AG10803 (cell line): ENCODE results near the gene CD40LG.

Source experiments
- DNase-seq: peaks from one replicate; pipeline ENCODE4 v3.0.0; 2010; ENCODE audit warnings: low read depth
- H3K4me3 ChIP-seq: 2 replicates; pipeline ENCODE4 v1.5.1; 2011; ENCODE audit warnings: mild to moderate bottlenecking, low read length, control low read depth
- TF ChIP-seq, protein P1 (sequence below): conservative IDR thresholded peaks from 2 replicates; pipeline ENCODE4 v1.5.1; 2011; ENCODE audit warnings: mild to moderate bottlenecking, low read length, control low read depth, inconsistent platforms

CD40LG gene

DNA sequence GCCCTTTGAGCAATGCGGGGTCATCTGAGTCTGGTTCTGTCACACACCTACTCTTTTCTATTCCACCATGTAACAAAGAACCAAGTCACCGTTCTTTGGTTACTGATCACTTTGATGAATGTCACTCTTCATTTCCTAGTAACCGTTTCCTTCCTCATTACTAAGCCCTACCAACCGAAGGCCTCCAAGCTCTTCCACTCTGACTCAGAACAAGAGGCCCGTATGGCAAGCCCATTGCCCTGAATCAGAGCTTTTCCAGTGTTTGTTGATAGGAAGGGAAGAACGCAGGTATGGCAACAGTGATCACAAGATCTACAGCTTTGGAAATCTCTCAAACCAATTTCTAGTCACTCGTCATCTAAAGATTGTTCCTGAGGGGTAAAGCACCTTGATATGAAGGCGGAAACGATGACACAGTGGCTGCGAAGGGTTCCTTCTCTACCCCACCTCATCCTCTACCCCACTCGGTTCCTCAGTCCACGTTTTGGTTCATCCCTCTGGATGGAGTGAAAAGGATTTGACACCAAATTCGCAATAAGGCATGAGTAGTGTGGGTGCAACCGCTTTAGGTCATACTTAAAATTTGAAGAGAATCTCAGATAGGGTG, 28.0 kb upstream of the CD40LG start:
- TF ChIP-seq, protein P1, sequence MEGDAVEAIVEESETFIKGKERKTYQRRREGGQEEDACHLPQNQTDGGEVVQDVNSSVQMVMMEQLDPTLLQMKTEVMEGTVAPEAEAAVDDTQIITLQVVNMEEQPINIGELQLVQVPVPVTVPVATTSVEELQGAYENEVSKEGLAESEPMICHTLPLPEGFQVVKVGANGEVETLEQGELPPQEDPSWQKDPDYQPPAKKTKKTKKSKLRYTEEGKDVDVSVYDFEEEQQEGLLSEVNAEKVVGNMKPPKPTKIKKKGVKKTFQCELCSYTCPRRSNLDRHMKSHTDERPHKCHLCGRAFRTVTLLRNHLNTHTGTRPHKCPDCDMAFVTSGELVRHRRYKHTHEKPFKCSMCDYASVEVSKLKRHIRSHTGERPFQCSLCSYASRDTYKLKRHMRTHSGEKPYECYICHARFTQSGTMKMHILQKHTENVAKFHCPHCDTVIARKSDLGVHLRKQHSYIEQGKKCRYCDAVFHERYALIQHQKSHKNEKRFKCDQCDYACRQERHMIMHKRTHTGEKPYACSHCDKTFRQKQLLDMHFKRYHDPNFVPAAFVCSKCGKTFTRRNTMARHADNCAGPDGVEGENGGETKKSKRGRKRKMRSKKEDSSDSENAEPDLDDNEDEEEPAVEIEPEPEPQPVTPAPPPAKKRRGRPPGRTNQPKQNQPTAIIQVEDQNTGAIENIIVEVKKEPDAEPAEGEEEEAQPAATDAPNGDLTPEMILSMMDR, result no peak
- DNase-seq, result no peak
- H3K4me3 ChIP-seq, result no peak overlapping the region

DNA sequence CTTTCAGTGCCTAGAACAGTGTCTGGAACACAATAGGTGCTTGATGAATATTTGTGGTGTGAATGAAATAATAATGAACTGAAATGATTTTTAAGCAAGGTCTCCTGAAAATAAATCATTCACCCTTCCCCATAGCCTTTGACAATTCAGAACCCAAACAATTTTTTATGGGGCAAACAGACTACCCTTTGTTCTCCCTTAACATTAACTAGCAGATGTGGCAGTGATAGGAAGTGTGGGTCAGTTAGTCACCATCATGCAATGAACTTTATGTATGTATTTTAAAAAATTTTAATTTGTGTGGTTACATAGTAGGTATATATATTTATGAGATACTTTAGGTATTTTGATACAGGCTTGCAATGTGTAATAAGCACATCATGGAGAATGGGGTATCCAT, 27.2 kb upstream of the CD40LG start:
- TF ChIP-seq, protein P1, result no peak
- H3K4me3 ChIP-seq, result no peak overlapping the region
- no peak for DNase-seq

DNA sequence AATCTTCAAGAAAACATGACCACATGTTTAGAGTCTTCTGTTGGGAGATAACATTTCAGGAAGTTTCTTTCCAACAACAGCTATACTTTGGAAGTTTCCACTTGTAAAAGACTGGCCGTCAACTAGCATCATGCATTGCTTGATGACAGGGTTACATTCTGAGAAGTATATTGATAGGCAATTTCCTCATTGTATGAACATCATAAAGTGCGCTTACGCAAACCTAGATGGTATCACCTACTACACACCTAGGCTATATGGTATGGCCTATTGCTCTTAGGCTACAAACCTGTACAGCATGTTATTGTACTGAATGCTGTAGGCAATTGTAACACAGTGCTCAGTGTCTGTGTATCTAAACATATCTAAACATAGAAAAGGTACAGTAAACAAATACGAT, 25.4 kb upstream of the CD40LG start:
- DNase-seq, result no peak
- TF ChIP-seq, protein P1, result no peak

DNA sequence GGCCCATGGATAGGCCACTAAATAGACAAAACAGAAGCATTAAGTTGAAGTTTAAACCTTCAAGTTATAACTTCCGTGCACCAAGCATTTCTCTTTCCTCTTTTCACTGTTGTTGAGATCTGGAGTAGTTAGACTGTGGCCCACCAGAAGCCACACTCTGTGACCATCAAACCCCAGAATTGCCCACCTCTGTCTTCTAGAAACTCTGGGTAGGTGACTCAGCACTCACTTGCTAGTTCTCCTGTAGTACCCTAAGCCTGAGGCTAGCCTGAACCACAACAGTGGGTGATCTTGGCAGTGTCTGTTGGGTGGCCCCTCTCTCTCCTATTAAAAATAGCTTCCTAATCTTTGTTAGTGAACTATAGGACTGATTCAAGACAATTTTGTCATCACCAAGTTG, 24.6 kb upstream of the CD40LG start:
- TF ChIP-seq, protein P1, result no peak
- DNase-seq, result no peak
- H3K4me3 ChIP-seq, result no peak overlapping the region

More for the DNA sequence above, 25.4 kb upstream of the CD40LG start:
- H3K4me3 ChIP-seq, result no peak overlapping the region

DNA sequence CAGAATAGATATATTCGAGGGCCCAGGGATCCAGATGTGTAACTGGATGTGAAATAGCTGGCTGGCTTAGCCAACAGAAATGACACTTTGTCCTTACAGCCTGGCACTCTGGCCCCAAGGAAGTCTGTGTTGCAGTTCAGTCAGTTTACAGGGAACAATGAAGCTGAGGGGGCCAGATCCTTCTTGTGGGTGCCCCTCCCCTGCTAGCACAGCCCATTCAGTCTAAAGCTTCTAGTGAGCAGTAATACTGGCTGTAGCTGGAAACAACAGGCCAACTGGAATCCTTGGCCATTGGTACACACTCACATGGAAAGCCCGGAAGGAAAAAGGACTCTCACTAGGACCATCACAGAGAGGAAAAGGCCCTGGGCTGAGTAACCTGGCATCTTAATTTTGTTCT, 22.7 kb upstream of the CD40LG start:
- no peak overlapping the region for H3K4me3 ChIP-seq
- DNase-seq, result no peak
- TF ChIP-seq, protein P1, result no peak

DNA sequence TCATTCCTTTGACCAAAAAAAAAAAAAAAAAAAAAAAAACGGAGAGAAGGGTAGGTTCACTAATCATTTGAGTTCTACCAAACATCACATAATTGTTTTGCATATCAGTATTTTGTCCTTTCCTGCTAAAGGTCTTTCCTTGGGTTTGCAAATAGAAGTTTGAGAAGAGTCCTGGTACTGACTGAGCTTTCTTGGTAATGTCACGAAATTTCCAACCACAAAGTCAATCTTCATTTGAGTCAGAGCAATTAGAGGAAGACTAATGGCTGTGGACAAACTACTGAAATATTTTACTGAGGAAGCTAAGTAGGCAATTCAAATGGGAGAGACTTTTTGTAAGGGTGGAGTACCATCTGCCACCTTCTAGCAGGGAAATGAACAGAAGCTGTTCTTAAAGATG, 21.7 kb upstream of the CD40LG start:
- no peak overlapping the region for H3K4me3 ChIP-seq
- DNase-seq, result no peak
- TF ChIP-seq, protein P1, result no peak

DNA sequence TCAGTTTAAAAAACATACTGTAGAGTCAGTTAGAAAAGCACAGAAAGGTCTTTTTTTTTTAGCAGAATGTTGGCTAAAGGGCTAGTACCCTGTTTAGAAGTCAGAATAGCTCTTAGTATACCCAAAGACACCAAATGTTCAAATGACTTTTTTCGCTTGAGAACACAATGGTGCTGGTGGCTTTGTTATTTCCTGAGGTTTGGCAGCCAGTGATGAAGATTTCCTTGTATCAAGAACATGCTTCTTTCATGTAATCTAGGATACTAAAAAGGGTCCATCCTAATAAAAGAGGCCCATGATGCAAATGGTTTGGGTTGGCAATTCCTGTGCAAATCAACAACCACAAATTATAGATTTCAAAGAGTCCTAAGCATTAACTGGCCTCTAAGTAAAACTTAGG, 21.1 kb upstream of the CD40LG start:
- TF ChIP-seq, protein P1, result no peak
- no peak overlapping the region for H3K4me3 ChIP-seq
- no peak for DNase-seq
